Measurements from ENCODE around the gene IL20RB. TPM values are rescaled to one million over a fixed set of nuclear protein-coding genes. Genes with fewer than 3 reads are reported as not detected.

The IL20RB gene
- total and polyA plus RNA-seq, 2 donors from 2014 or later = 0.79 TPM; not detected in 1

- intact Hi-C loops (cut with DNase I) = no loop called here
- FAIRE-seq = no peak
- Histone ChIP-seq H3K4me3 (ENCODE audit: low read length in 3 of 3) (no peak overlapping the region), H3K9ac (ENCODE audit: low read length in 3 of 3) (no peak overlapping the region), H3K36me3 (ENCODE audit: control insufficient read depth in 2 of 3, insufficient read depth in 3 of 3, low read length in 3 of 3) (no peaks in the 10 kb centered on the region), H3K9me3 (ENCODE audit: control insufficient read depth in 2 of 3, insufficient read depth in 1 of 3, low read length in 3 of 3) (no peaks in the 10 kb centered on the region), H3K27me3 (ENCODE audit: control insufficient read depth, insufficient read depth, low read length) (no peaks in the 10 kb centered on the region), H3K4me1 (ENCODE audit: control insufficient read depth in 2 of 3, insufficient read depth in 2 of 3, low read depth in 1 of 3, low read length in 3 of 3) (no peaks in the 10 kb centered on the region), H3K27ac (ENCODE audit: low read depth in 2 of 2, low read length in 2 of 2) (no peak overlapping the region)
- TF ChIP-seq CTCF (IDR thresholded peaks at IDR 0.05; ENCODE audit: borderline replicate concordance, extremely low read depth, insufficient read depth) = no peak
- no peak for DNase-seq
Measured at GRCh38 chr3:136910697-136911096, 47.1 kb upstream of the IL20RB start.

- DNase-seq = no peak
- FAIRE-seq = no peak
- Histone ChIP-seq H3K27ac (ENCODE audit: low read depth in 2 of 2, low read length in 2 of 2) (no peak overlapping the region), H3K36me3 (ENCODE audit: control insufficient read depth in 2 of 3, insufficient read depth in 3 of 3, low read length in 3 of 3) (no peaks in the 10 kb centered on the region), H3K9me3 (ENCODE audit: control insufficient read depth in 2 of 3, insufficient read depth in 1 of 3, low read length in 3 of 3) (no peaks in the 10 kb centered on the region), H3K4me1 (ENCODE audit: control insufficient read depth in 2 of 3, insufficient read depth in 2 of 3, low read depth in 1 of 3, low read length in 3 of 3) (no peaks in the 10 kb centered on the region), H3K27me3 (ENCODE audit: control insufficient read depth, insufficient read depth, low read length) (no peaks in the 10 kb centered on the region), H3K4me3 (ENCODE audit: low read length in 3 of 3) (no peak overlapping the region), H3K9ac (ENCODE audit: low read length in 3 of 3) (no peak overlapping the region)
- no peak for TF ChIP-seq CTCF (IDR thresholded peaks at IDR 0.05; ENCODE audit: borderline replicate concordance, extremely low read depth, insufficient read depth)
- intact Hi-C loops (cut with DNase I) = no loop called here
Measured at GRCh38 chr3:136913168-136913567, 44.6 kb upstream of the IL20RB start.

GRCh38 chr3:136914739-136915138, 43.0 kb upstream of the IL20RB start:
- no peak overlapping the region for H3K27ac ChIP-seq (ENCODE audit: low read depth in 2 of 2, low read length in 2 of 2)
- no peak overlapping the region for H3K9ac ChIP-seq (ENCODE audit: low read length in 3 of 3)
- no peaks in the 10 kb centered on the region for H3K27me3 ChIP-seq (ENCODE audit: control insufficient read depth, insufficient read depth, low read length)
- FAIRE-seq = no peak
- H3K4me1 ChIP-seq (ENCODE audit: control insufficient read depth in 2 of 3, insufficient read depth in 2 of 3, low read depth in 1 of 3, low read length in 3 of 3) = no peaks in the 10 kb centered on the region
- intact Hi-C loops (cut with DNase I) = no loop called here
- DNase-seq = no peak
- H3K36me3 ChIP-seq (ENCODE audit: control insufficient read depth in 2 of 3, insufficient read depth in 3 of 3, low read length in 3 of 3) = no peaks in the 10 kb centered on the region
- no peaks in the 10 kb centered on the region for H3K9me3 ChIP-seq (ENCODE audit: control insufficient read depth in 2 of 3, insufficient read depth in 1 of 3, low read length in 3 of 3)
- H3K4me3 ChIP-seq (ENCODE audit: low read length in 3 of 3) = no peak overlapping the region
- no peak for TF ChIP-seq CTCF (IDR thresholded peaks at IDR 0.05; ENCODE audit: borderline replicate concordance, extremely low read depth, insufficient read depth)

GRCh38 chr3:136916223-136916622, 41.6 kb upstream of the IL20RB start:
- FAIRE-seq = no peak

More at GRCh38 chr3:136916223-136916622, 41.6 kb upstream of the IL20RB start:
- no peak for TF ChIP-seq CTCF (IDR thresholded peaks at IDR 0.05; ENCODE audit: borderline replicate concordance, extremely low read depth, insufficient read depth)
- H3K4me1 ChIP-seq (ENCODE audit: control insufficient read depth in 2 of 3, insufficient read depth in 2 of 3, low read depth in 1 of 3, low read length in 3 of 3) = no peaks in the 10 kb centered on the region
- H3K27me3 ChIP-seq (ENCODE audit: control insufficient read depth, insufficient read depth, low read length) = no peaks in the 10 kb centered on the region
- no peak overlapping the region for H3K4me3 ChIP-seq (ENCODE audit: low read length in 3 of 3)
- H3K36me3 ChIP-seq (ENCODE audit: control insufficient read depth in 2 of 3, insufficient read depth in 3 of 3, low read length in 3 of 3) = no peaks in the 10 kb centered on the region
- intact Hi-C loops (cut with DNase I) = no loop called here
- DNase-seq = no peak
- H3K9ac ChIP-seq (ENCODE audit: low read length in 3 of 3) = no peak overlapping the region
- peaks cover 0 to 2% (median 0%) of the 10 kb centered on the region in 3 donors for H3K9me3 ChIP-seq (ENCODE audit: control insufficient read depth in 2 of 3, insufficient read depth in 1 of 3, low read length in 3 of 3)
- H3K27ac ChIP-seq (ENCODE audit: low read depth in 2 of 2, low read length in 2 of 2) = no peak overlapping the region
